GM23338 (cell line): Measurements from ENCODE around the gene PCDHB10. TPM values are rescaled to one million over a fixed set of nuclear protein-coding genes. Genes with fewer than 3 reads are reported as not detected.

Experiments
- ATAC-seq: fragments of 200-7000 bp; cut with Tn5 transposase; 3 replicates; pipeline ENCODE4 v1.9.1; 2020
- DNase-seq: peaks from one replicate; pipeline ENCODE4 v3.0.0-alpha.2; 2015; ENCODE audit warnings: low spot score
- H2AFZ ChIP-seq: fragments of 200-600 bp; sonication (generic); 2 replicates; pipeline ENCODE4 v1.8.0; 2016; ENCODE audit warnings: antibody characterized with exemption, mild to moderate bottlenecking, moderate library complexity
- H3F3A ChIP-seq: fragments of 200-600 bp; sonication (generic); replicated peaks from 2 replicates; pipeline ENCODE4 v1.8.0; 2017; ENCODE audit warnings: antibody characterized with exemption, mixed run types, low read depth
- H3K27ac ChIP-seq: fragments of 200-600 bp; sonication (generic); 2 replicates; pipeline ENCODE4 v1.6.1; 2016; ENCODE audit warnings: low read depth
- H3K27me3 ChIP-seq: fragments of 200-600 bp; sonication (generic); 2 replicates; pipeline ENCODE4 v1.8.0; 2016; ENCODE audit warnings: mild to moderate bottlenecking, mixed run types, moderate library complexity; ENCODE audit not compliant: insufficient read depth
- H3K36me3 ChIP-seq: fragments of 200-600 bp; sonication (generic); 2 replicates; pipeline ENCODE4 v1.8.0; 2016; ENCODE audit warnings: mild to moderate bottlenecking; ENCODE audit not compliant: insufficient read depth
- H3K4me1 ChIP-seq: fragments of 200-600 bp; sonication (generic); 2 replicates; pipeline ENCODE4 v1.8.0; 2016; ENCODE audit warnings: mild to moderate bottlenecking, moderate library complexity; ENCODE audit not compliant: insufficient read depth
- H3K4me2 ChIP-seq: fragments of 200-600 bp; sonication (generic); 2 replicates; pipeline ENCODE4 v1.7.1; 2017; ENCODE audit warnings: mixed run types
- H3K4me3 ChIP-seq: fragments of 200-600 bp; sonication (generic); 2 replicates; pipeline ENCODE4 v1.6.1; 2016; ENCODE audit warnings: mixed run types
- H3K79me2 ChIP-seq: fragments of 200-600 bp; sonication (generic); replicated peaks from 2 replicates; pipeline ENCODE4 v1.8.0; 2017; ENCODE audit warnings: mild to moderate bottlenecking; ENCODE audit not compliant: insufficient read depth
- H3K9me2 ChIP-seq: fragments of 200-600 bp; sonication (generic); 2 replicates; pipeline ENCODE4 v1.8.0; 2017; ENCODE audit not compliant: insufficient read depth
- H4K20me1 ChIP-seq: fragments of 200-600 bp; sonication (generic); replicated peaks from 2 replicates; pipeline ENCODE4 v1.8.0; 2017; ENCODE audit warnings: mild to moderate bottlenecking; ENCODE audit not compliant: insufficient read depth
- H3K27ac Mint-ChIP-seq: 2 replicates; pipeline ENCODE4 v1.8.0; 2020; ENCODE audit warnings: inconsistent platforms, mild to moderate bottlenecking, moderate library complexity, mixed read lengths
- H3K27me3 Mint-ChIP-seq: 3 replicates; pipeline ENCODE4 v1.8.0; 2022; ENCODE audit warnings: low read depth, mild to moderate bottlenecking, moderate library complexity, mixed read lengths, inconsistent platforms; ENCODE audit not compliant: insufficient read depth, poor library complexity
- H3K36me3 Mint-ChIP-seq: 3 replicates; pipeline ENCODE4 v1.8.0; 2021; ENCODE audit warnings: low read depth, mild to moderate bottlenecking, inconsistent platforms, moderate library complexity, mixed read lengths
- H3K4me1 Mint-ChIP-seq: 3 replicates; pipeline ENCODE4 v1.8.0; 2020; ENCODE audit warnings: mild to moderate bottlenecking, inconsistent platforms, mixed read lengths
- H3K4me3 Mint-ChIP-seq: 3 replicates; pipeline ENCODE4 v1.8.0; 2021; ENCODE audit warnings: moderate library complexity, mild to moderate bottlenecking, inconsistent platforms, mixed read lengths
- H3K9me3 Mint-ChIP-seq: 3 replicates; pipeline ENCODE4 v1.8.0; 2020; ENCODE audit warnings: moderate library complexity, mild to moderate bottlenecking, inconsistent platforms, mixed read lengths
- CTCF ChIP-seq, 2 experiments: fragments of 200-600 bp in 1 of 2; sonication (generic) in 1 of 2; conservative IDR thresholded peaks; 2 replicates each; pipeline versions ENCODE4 v1.5.1 to v1.6.1; 2016 to 2017; ENCODE audit warnings: antibody characterized with exemption in 2 of 2, low read depth in 2 of 2, mild to moderate bottlenecking in 2 of 2, moderate library complexity in 1 of 2
- EZH2 ChIP-seq: fragments of 200-600 bp; sonication (generic); IDR thresholded peaks from one replicate; pipeline ENCODE4 v1.8.0; 2017; ENCODE audit warnings: antibody characterized with exemption, mild to moderate bottlenecking, low read depth; ENCODE audit not compliant: unreplicated experiment
- EZH2phosphoT487 ChIP-seq: fragments of 200-600 bp; sonication (generic); IDR thresholded peaks from one replicate; pipeline ENCODE4 v1.8.1; 2018; ENCODE audit warnings: antibody characterized with exemption; ENCODE audit not compliant: unreplicated experiment
- JUNB ChIP-seq: IDR thresholded peaks from one replicate; pipeline ENCODE4 v1.6.1; 2016; ENCODE audit warnings: antibody characterized with exemption; ENCODE audit not compliant: unreplicated experiment
- REST ChIP-seq: IDR thresholded peaks from one replicate; pipeline ENCODE4 v1.6.1; 2018; ENCODE audit warnings: antibody characterized with exemption; ENCODE audit not compliant: unreplicated experiment
- ZNF462 ChIP-seq: fragments of 250-450 bp; sonication (Bioruptor Pico); IDR thresholded peaks from 2 replicates; pipeline ENCODE4 v1.5.0; 2020; ENCODE audit warnings: mild to moderate bottlenecking, moderate library complexity
- polyA plus RNA-seq: library from polyadenylated mRNA; unstranded; fragments of >200 nt; fragmentation: Nextera tagmentation; extraction: Ambion mirVana; gene quantifications from 2 replicates; pipeline ENCODE4 v1.2.1, GENCODE V29; 2016
- total RNA-seq: library from RNA; depleted of rRNA; stranded (reverse); fragments of >200 nt; shearing (Covaris generic); gene quantifications from 2 replicates; pipeline ENCODE4 v1.2.3, GENCODE V29; 2014

PCDHB10 gene
- total and polyA plus RNA-seq, 2 experiments from 2014 or later = 1.6 to 2.7 TPM

GRCh38 chr5:141175933-141176332 is 16.2 kb upstream of the PCDHB10 start:
- Histone ChIP-seq H3K79me2 (no peaks in the 10 kb centered on the region), H3K4me1 (no peaks in the 10 kb centered on the region), H3F3A (no peaks in the 10 kb centered on the region), H3K9me2 (no peaks in the 10 kb centered on the region; the same call in 1 of the 2 replicates), H3K27ac (no peak overlapping the region), H3K27me3 (no peaks in the 10 kb centered on the region), H3K4me3 (no peak overlapping the region), H2AFZ (no peak overlapping the region), H3K4me2 (no peak overlapping the region), H4K20me1 (no peaks in the 10 kb centered on the region), H3K36me3 (no peaks in the 10 kb centered on the region; the same call in 1 of the 2 replicates)
- Mint-ChIP-seq H3K27ac (no peak overlapping the region), H3K4me1 (no peaks in the 10 kb centered on the region; the same call in 2 of the 3 replicates), H3K27me3 (peaks cover 2% of the 10 kb centered on the region), H3K9me3 (peaks cover 19% of the 10 kb centered on the region), H3K4me3 (no peak overlapping the region), H3K36me3 (peaks cover 10% of the 10 kb centered on the region)
- ATAC-seq (no peak), DNase-seq (no peak)
- no peak for TF ChIP-seq CTCF (conservative IDR thresholded peaks at IDR 0.05; ENCODE audit: low read depth in 2 of 2)
- TF ChIP-seq EZH2 = no peak
- TF ChIP-seq JUNB = no peak
- TF ChIP-seq ZNF462 = no peak
- TF ChIP-seq EZH2phosphoT487 = no peak
- TF ChIP-seq REST = no peak
